Colonic mucosa (tissue), 4 donors: ENCODE data around the gene MAN2B1. TPM values are rescaled to one million over a fixed set of nuclear protein-coding genes. Genes with fewer than 3 reads are reported as not detected.
"Not testable (repeated sequence)": the region's sequence is repeated elsewhere in the genome, so short reads cannot be mapped to it uniquely, and the experiment has no call there.

Source experiments
- DNase-seq: peaks from one replicate; pipeline ENCODE4 v3.0.0-alpha.2; 2020
- H3K27ac ChIP-seq: fragments of 200-600 bp; one replicate; pipeline ENCODE4 v1.8.0; 2021
- H3K27me3 ChIP-seq: fragments of 200-600 bp; one replicate; pipeline ENCODE4 v1.8.0; 2021
- H3K36me3 ChIP-seq: fragments of 200-600 bp; one replicate; pipeline ENCODE4 v1.8.0; 2021
- H3K4me1 ChIP-seq: fragments of 200-600 bp; one replicate; pipeline ENCODE4 v1.8.0; 2021; ENCODE audit warnings: mild to moderate bottlenecking
- H3K4me3 ChIP-seq: fragments of 200-600 bp; one replicate; pipeline ENCODE4 v1.8.0; 2021
- H3K9ac ChIP-seq, 2 donors: one replicate each; pipeline ENCODE4 v1.7.0; 2013; ENCODE audit warnings: control low read depth in 2 of 2, low read depth in 2 of 2, low read length in 2 of 2
- H3K9me3 ChIP-seq: fragments of 200-600 bp; one replicate; pipeline ENCODE4 v1.8.0; 2021
- CTCF ChIP-seq: fragments of 200-600 bp; IDR thresholded peaks from one replicate; pipeline ENCODE4 v1.8.0; 2022; ENCODE audit warnings: antibody characterized with exemption, mild to moderate bottlenecking
- intact Hi-C: fragments of 100-400 bp; cut with DNase I; formaldehyde crosslinking; loops from one replicate; pipeline ENCODE4 v1.14.1; 2022
- total RNA-seq, 2 donors: library from RNA; stranded (reverse); fragmentation: NEBNext Ultra II Directional in 1 of 2; extraction: Animal tissue kit (Norgen Biotek cat#: 25700) in 1 of 2; gene quantifications; one replicate each; pipeline ENCODE4 v1.2.1, GENCODE V29; 2021
- donor health status: healthy.
- donor health status: DM: no; HTN: no; CAD: no.
- donor health status: DM: no; HTN: no; CAD: no.

Gene MAN2B1
- total RNA-seq, 2 donors from 2014 or later, result 51.7 to 67.4 TPM

GRCh38 chr19:12701596-12702282 lies 35.2 kb upstream of the MAN2B1 start:
- H3K4me3 ChIP-seq, result no peak overlapping the region

DNA sequence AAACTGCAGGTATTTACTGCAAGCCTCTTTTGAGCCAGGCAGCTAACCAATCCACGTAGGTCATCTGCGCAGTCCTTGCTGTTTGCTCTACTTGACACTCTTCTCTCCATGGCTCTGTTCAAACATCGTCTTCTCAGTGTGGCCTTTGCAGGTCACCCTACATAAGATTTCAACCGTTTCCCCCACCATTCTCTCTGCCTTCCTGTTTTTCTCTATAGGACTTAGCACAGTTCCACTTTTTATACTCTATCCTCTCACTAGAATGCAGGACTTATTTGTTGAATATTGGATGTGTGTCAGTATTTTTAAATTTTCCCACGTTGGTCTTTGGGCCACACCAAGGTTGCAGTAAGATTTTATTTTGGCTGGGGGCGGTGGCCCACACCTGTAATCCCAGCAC lies 31.6 kb upstream of the MAN2B1 start:
- Histone ChIP-seq H3K4me3 (no peak overlapping the region), H3K27me3 (no peaks in the 10 kb centered on the region), H3K27ac (no peak overlapping the region), H3K9ac (no peak overlapping the region), H3K36me3 (peaks cover under 1% of the 10 kb centered on the region), H3K9me3 (no peaks in the 10 kb centered on the region), H3K4me1 (peaks cover 5% of the 10 kb centered on the region)
- no peak for TF ChIP-seq CTCF
- intact Hi-C loops, result no loop called here
- no peak for DNase-seq

More at GRCh38 chr19:12701596-12702282, 35.2 kb upstream of the MAN2B1 start:
- Histone ChIP-seq H3K9me3 (no peaks in the 10 kb centered on the region), H3K27ac (no peak overlapping the region), H3K4me1 (no peaks in the 10 kb centered on the region), H3K36me3 (peaks cover 25% of the 10 kb centered on the region), H3K27me3 (no peaks in the 10 kb centered on the region), H3K9ac (no peak overlapping the region)
- TF ChIP-seq CTCF, result no peak
- DNase-seq, result no peak
- intact Hi-C loops, result no loop called here

DNA sequence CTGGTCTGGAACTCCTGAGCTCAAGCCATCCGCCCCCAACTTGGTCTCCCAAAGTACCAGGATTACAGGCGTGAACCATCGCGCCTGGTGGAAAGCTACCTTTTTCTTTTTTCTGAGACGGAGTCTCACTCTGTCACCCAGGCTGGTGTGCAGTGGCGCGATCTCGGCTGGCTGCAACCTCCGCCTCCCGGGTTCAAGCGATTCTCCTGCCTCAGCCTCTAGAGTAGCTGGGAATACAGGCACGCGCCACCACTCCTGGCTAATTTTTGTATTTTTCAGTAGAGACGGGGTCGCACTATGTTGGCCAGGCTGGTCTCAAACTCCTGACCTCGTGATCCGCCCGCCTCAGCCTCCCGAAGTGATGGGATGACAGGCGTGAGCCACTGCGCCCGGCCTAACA lies 30.9 kb upstream of the MAN2B1 start:
- H3K27ac ChIP-seq, DNase-seq, H3K27me3 ChIP-seq, H3K4me3 ChIP-seq, intact Hi-C loops, H3K4me1 ChIP-seq, H3K36me3 ChIP-seq, H3K9ac ChIP-seq, H3K9me3 ChIP-seq: not testable (repeated sequence)

DNA sequence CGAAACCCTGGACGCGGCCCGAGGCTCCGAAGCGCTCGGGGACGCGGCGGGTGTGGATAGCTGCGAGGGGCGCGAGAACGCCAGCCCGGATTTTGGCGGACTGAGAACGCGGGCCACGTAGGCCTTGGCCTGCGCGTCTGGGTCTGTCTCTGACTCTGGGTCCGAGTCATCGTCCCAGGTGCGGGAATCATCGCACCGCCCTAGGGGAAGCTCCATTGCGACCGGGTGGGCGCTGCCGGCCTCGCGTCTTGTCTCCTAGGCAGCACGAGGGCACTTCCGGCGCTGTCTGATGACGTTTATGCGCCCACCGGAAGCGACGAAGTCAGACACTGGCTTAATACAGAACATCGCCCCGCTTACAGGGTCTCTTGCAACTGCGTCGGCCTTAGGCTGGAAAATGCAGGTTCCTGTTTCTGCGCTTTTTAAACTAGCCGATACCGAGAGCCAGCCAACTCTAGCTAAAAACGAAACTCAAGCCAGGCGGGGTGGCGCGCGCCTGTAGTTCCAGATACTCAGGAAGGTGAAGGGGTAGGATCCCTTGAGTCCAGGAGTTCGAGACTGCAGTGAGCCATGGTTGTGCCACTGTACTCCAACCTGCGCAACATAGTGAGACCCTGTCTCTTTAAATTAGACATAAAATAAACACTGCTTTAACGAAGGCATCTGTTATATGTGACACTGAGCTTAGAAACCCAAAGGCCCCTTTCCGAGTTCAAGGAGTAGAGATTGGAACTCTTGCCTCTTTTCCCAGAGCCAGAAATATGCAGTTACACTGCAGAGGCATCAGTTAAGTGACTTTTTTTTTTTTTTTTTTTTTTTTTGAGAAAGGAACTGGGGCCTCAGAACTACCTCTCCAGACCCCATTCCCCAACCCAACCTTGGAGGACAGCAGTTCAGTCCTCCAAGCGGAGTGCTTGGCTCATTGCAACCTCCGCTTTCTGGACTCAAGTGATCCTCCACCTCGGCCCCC lies 30.1 kb upstream of the MAN2B1 start, which contains the start of gene FBXW9:
FBXW9 (minus strand) TSS at position 266 of the 970 bp plus-strand sequence; CDS start at position 216, 50 bp downstream.
- H3K27me3 ChIP-seq, result no peaks in the 10 kb centered on the region
- H3K36me3 ChIP-seq, result no peaks in the 10 kb centered on the region
- no peak for TF ChIP-seq CTCF
- peak within 1 kb of the TSS; percentile 64 to 81 for H3K9ac ChIP-seq
- no peaks in the 10 kb centered on the region for H3K9me3 ChIP-seq
- intact Hi-C loops, result no loop called here
- DNase-seq, result peak; percentile 97
- peaks cover 5% of the 10 kb centered on the region for H3K4me1 ChIP-seq
- peak within 1 kb of the TSS; percentile 75 for H3K4me3 ChIP-seq
- peak within 1 kb of the TSS; percentile 58 for H3K27ac ChIP-seq

GRCh38 chr19:12695997-12696365 lies 29.4 kb upstream of the MAN2B1 start:
- peaks cover 5% of the 10 kb centered on the region for H3K4me1 ChIP-seq
- no peak for DNase-seq
- peak overlapping the region; percentile 75 for H3K4me3 ChIP-seq
- intact Hi-C loops, result no loop called here
- H3K27ac ChIP-seq, result no peak overlapping the region
- H3K36me3 ChIP-seq, result no peaks in the 10 kb centered on the region
- no peaks in the 10 kb centered on the region for H3K9me3 ChIP-seq
- no peaks in the 10 kb centered on the region for H3K27me3 ChIP-seq
- H3K9ac ChIP-seq, result peak overlapping the region; percentile 62 to 81
- TF ChIP-seq CTCF, result no peak
